Esophagus (tissue), 2 donors: ENCODE results near the gene CGAS. TPM values are rescaled to one million over a fixed set of nuclear protein-coding genes. Genes with fewer than 3 reads are reported as not detected.
"Not testable (repeated sequence)": the region's sequence is repeated elsewhere in the genome, so short reads cannot be mapped to it uniquely, and the experiment has no call there.

Source experiments
- H3K27ac ChIP-seq, 2 donors: one replicate each; pipeline ENCODE4 v1.5.1; 2013; ENCODE audit warnings: low read depth in 2 of 2, mild to moderate bottlenecking in 2 of 2, inconsistent platforms in 1 of 2, low read length in 1 of 2, moderate library complexity in 1 of 2
- H3K27me3 ChIP-seq, 2 donors: one replicate each; pipeline ENCODE4 v1.6.1; 2013; ENCODE audit warnings: low read length in 2 of 2, control low read depth in 1 of 2, mild to moderate bottlenecking in 1 of 2; ENCODE audit not compliant: insufficient read depth in 2 of 2, control insufficient read depth in 1 of 2
- H3K36me3 ChIP-seq, 2 donors: one replicate each; pipeline ENCODE4 v1.6.1; 2013; ENCODE audit warnings: low read length in 1 of 2; ENCODE audit not compliant: control insufficient read depth in 2 of 2, insufficient read depth in 2 of 2
- H3K4me1 ChIP-seq, 2 donors: one replicate each; pipeline ENCODE4 v1.6.1; 2013; ENCODE audit warnings: low read length in 1 of 2; ENCODE audit not compliant: control insufficient read depth in 2 of 2, insufficient read depth in 2 of 2
- H3K4me3 ChIP-seq, 2 donors: one replicate each; pipeline ENCODE4 v1.5.1; 2013; ENCODE audit warnings: low read length in 2 of 2, mild to moderate bottlenecking in 2 of 2, low read depth in 1 of 2, moderate library complexity in 1 of 2
- H3K9me3 ChIP-seq, 2 donors: one replicate each; pipeline ENCODE4 v1.6.1; 2013; ENCODE audit warnings: mild to moderate bottlenecking in 2 of 2, low read depth in 1 of 2, low read length in 1 of 2, moderate library complexity in 1 of 2; ENCODE audit not compliant: control insufficient read depth in 2 of 2, insufficient read depth in 1 of 2
- WGBS, 2 donors: extraction: QIAGEN DNeasy Blood & Tissue Kit; methylation state at CpG; one replicate each; pipeline ENCODE4 v1.1.7; 2013; 5-methylcytosine and 5-hydroxymethylcytosine counted together
- polyA plus RNA-seq, 2 donors: library from polyadenylated mRNA; stranded (reverse); fragments of 200-250 nt; gene quantifications; one replicate each; pipeline ENCODE4 v1.2.3, GENCODE V29; 2013
- donor health status: healthy with polysubstance abuse.
- donor health status: Bipolar disorder and iron deficiency.

CGAS gene
- polyA plus RNA-seq, 2 donors: 1.2 to 2.3 TPM

- Histone ChIP-seq H3K4me1 (no peaks in the 10 kb centered on the region), H3K9me3 (no peaks in the 10 kb centered on the region), H3K27me3 (no peaks in the 10 kb centered on the region), H3K4me3 (no peak overlapping the region), H3K27ac (no peak overlapping the region), H3K36me3 (no peaks in the 10 kb centered on the region)
- 97 to 98% methylated on average over 3 of the region's 3 CpGs for WGBS, 2 donors
Observed at GRCh38 chr6:73413102-73413501, 39.0 kb downstream of the CGAS start.

GRCh38 chr6:73409395-73409794 is 42.7 kb downstream of the CGAS start:
- 85 to 94% methylated on average over 1 of the region's 1 CpG for WGBS, 2 donors
- Histone ChIP-seq H3K9me3 (no peaks in the 10 kb centered on the region), H3K27ac (no peak overlapping the region), H3K27me3 (no peaks in the 10 kb centered on the region), H3K4me1 (no peaks in the 10 kb centered on the region), H3K36me3 (no peaks in the 10 kb centered on the region), H3K4me3 (no peak overlapping the region)

DNA sequence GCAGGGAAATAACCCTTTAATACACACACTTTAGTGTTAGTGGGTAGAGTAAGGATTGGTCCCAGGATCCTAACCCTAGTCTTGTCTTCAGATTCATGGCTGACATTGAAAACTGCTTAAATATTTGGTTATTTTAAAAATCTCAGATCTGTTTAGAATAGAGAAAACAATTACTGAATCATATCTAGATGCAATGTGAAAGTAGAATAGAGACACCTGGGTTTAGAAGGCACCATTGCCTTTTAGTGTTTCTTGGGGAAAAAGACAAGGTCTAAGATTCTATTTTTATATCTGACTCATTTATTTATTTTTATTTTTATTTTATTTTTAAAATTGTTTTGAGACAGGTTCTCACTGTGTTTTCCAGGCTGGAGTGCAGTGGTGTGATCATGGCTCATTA is 51.4 kb downstream of the CGAS start:
- Histone ChIP-seq H3K27me3 (no peaks in the 10 kb centered on the region), H3K27ac (no peak overlapping the region), H3K4me1 (no peaks in the 10 kb centered on the region), H3K4me3 (no peak overlapping the region), H3K36me3 (no peaks in the 10 kb centered on the region), H3K9me3 (no peaks in the 10 kb centered on the region)

- WGBS, 2 donors: 94 to 98% methylated on average over 10 of the region's 10 CpGs
- Histone ChIP-seq H3K36me3 (no peaks in the 10 kb centered on the region), H3K27me3 (no peaks in the 10 kb centered on the region), H3K4me1 (no peaks in the 10 kb centered on the region), H3K27ac (no peak overlapping the region), H3K9me3 (no peaks in the 10 kb centered on the region), H3K4me3 (no peak overlapping the region)
Observed at GRCh38 chr6:73395875-73396274, 56.2 kb downstream of the CGAS start.

DNA sequence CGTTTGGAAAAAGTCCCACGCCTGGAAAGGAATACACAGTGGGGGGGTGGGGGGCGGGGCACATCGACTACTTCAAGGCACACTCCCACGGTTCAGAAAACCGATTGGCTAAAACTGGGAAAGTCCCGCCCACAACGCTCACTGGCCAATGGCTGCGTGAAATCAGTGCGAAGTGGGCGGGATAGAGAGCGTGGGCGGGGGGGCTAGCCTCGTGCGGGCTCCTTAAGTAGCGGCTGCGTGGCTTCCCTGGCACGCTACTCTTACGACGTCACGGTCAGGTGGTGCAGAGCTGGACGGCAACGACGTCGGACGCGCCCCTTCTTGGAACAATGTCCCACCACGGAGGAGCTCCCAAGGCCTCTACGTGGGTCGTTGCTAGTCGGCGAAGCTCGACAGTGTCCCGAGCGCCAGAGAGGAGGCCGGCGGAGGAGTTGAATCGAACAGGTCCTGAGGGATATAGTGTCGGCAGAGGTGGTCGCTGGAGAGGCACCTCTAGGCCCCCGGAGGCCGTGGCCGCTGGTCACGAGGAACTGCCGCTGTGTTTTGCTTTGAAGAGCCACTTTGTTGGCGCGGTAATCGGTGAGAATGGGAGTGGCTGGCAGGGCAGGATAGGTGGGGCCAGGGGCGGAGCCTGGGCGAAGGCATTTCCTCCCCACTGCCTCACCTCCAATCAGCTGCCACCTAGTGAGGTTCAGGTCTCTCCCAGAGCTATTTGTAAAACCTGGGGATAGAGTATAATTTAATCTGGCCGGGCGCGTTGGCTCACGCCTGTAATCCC is 57.3 kb downstream of the CGAS start, which contains the start of gene DDX43:
Gene DDX43 (plus strand): TSS at position 252 of the 778 bp plus-strand sequence. CDS start 78 bp downstream, at position 330.
- Histone ChIP-seq H3K9me3 (no peaks in the 10 kb centered on the region), H3K4me3 (peak within 1 kb of the TSS in 1 of 2 donors; percentile 35), H3K27ac (peak within 1 kb of the TSS in 1 of 2 donors; percentile 51), H3K27me3 (no peaks in the 10 kb centered on the region), H3K36me3 (no peaks in the 10 kb centered on the region), H3K4me1 (no peaks in the 10 kb centered on the region)
- WGBS, 2 donors: 78 to 82% methylated on average over 54 of the region's 54 CpGs

- Histone ChIP-seq H3K27me3 (no peaks in the 10 kb centered on the region), H3K4me1 (no peaks in the 10 kb centered on the region), H3K9me3 (no peaks in the 10 kb centered on the region), H3K27ac (no peak overlapping the region), H3K36me3 (no peaks in the 10 kb centered on the region), H3K4me3 (no peak overlapping the region)
- 91 to 92% methylated on average over 3 of the region's 3 CpGs for WGBS, 2 donors
Observed at GRCh38 chr6:73393278-73393677, 58.8 kb downstream of the CGAS start.

DNA sequence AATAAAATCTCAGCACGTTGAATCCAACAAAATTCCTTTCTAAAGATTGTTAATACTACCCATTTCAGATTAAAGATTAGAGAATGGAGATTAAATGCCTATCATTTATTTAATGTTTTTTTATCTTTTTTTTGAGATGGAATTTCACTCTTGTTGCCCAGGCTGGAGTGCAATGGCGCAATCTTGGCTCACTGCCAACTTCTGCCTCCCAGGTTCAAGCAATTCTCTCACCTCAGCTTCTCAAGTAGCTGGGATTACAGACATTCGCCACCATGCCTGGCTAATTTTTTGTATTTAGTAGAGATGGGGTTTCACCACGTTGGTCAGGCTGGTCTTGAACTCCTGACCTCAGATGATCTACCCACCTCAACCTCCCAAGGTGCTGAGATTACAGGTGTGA is 59.9 kb downstream of the CGAS start:
- H3K36me3 ChIP-seq, H3K9me3 ChIP-seq, H3K4me1 ChIP-seq, H3K4me3 ChIP-seq, H3K27ac ChIP-seq, H3K27me3 ChIP-seq: not testable (repeated sequence)
- 63 to 76% methylated on average over 4 of the region's 4 CpGs for WGBS, 2 donors

DNA sequence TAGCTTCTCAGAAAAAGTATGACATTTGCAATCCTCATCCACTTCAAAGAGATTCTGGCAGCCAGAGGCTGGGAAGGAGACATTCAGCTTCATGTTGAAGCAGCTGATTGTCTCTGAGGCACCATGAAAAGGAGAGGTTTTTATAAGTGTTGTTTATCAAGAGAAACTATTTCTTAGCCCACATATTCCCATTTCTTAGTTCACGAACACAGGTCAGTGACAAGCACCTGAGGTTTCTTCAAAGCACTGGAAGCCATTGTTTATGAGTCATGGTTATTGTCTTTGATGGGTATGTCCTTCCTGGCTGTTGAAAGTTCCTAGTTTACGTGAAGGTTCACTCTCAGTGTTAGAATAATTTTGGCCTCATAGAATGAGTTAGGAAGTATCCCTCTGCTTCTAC is 60.4 kb downstream of the CGAS start:
- H3K4me3 ChIP-seq: no peak overlapping the region
- H3K36me3 ChIP-seq: no peaks in the 10 kb centered on the region
- WGBS, 2 donors: 64 to 73% methylated on average over 2 of the region's 2 CpGs
- H3K4me1 ChIP-seq: no peaks in the 10 kb centered on the region
- H3K9me3 ChIP-seq: no peaks in the 10 kb centered on the region
- no peaks in the 10 kb centered on the region for H3K27me3 ChIP-seq
- H3K27ac ChIP-seq: no peak overlapping the region

DNA sequence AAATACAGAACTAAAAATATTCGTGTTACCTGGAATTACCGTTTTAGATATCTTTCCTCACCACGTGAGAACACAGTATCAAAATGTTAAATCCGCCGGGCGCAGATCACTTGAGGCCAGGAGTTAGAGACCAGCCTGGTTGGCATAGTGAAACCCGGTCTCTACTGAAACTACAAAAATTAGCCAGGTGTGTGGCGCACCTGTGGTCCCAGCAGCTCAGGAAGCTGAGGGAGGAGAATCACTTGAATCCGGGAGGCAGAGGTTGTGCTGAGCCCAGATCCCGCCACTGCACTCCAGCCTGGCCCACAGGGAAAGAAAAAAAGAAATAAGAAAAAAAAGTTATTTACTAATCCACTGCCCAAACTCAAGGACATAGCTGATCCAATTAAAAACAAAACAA is 62.2 kb downstream of the CGAS start:
- Histone ChIP-seq H3K4me3 (no peak overlapping the region), H3K27me3 (no peaks in the 10 kb centered on the region), H3K4me1 (no peaks in the 10 kb centered on the region), H3K9me3 (no peaks in the 10 kb centered on the region), H3K27ac (no peak overlapping the region), H3K36me3 (no peaks in the 10 kb centered on the region)
- WGBS, 2 donors: 85 to 91% methylated on average over 10 of the region's 10 CpGs
